ENCODE data around the gene LRTM1. TPM values are rescaled to one million over a fixed set of nuclear protein-coding genes. Genes with fewer than 3 reads are reported as not detected.

The LRTM1 gene
- total RNA-seq, 1 experiment from 2014 or later: not detected

DNA sequence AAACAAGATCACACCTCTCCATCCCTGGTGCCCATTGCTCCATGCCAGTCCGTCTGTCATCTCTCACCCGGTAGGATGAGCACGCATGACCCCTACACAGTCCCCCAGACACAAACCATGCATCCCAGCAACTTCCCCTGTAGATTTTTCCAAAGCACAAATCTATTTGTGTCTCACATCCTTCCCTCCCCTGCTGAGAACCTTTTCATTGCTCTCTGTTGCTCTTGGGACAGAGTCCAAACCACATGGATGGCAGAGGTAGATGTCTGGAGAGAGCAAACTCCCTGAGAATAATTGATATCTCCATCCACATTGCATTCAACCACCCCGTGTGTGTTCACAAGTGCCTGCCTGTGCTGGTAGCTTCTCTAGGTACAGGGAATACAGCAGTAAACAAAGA, 29.9 kb upstream of the LRTM1 start:
- POLR2A ChIA-PET: no interaction called here
- Histone ChIP-seq H3K36me3 (ENCODE audit: control insufficient read depth in 1 of 2, insufficient read depth in 2 of 2, low read length in 2 of 2) (no peaks in the 10 kb centered on the region), H3K27ac (ENCODE audit: low read depth, low read length) (no peak overlapping the region), H3K79me2 (ENCODE audit: insufficient read depth, low read length) (no peaks in the 10 kb centered on the region), H3K9ac (ENCODE audit: low read length) (no peak overlapping the region), H3K9me2 (ENCODE audit: insufficient read depth) (no peaks in the 10 kb centered on the region), H4K20me1 (ENCODE audit: insufficient read depth) (no peaks in the 10 kb centered on the region), H3K4me1 (ENCODE audit: control insufficient read depth in 1 of 2, insufficient read depth in 2 of 2, low read length in 2 of 2) (no peaks in the 10 kb centered on the region), H2AFZ (ENCODE audit: low read depth, low read length, poor library complexity, severe bottlenecking) (no peak overlapping the region), H3K4me2 (ENCODE audit: low read length) (no peak overlapping the region), H3K4me3 (replicated peaks in 1 of 2; ENCODE audit: low read depth in 1 of 2, low read length in 2 of 2) (no peak overlapping the region), H3K9me3 (ENCODE audit: control insufficient read depth in 1 of 2, insufficient read depth in 1 of 2, low read depth in 1 of 2, low read length in 2 of 2) (peaks cover 0 to under 1% of the 10 kb centered on the region in 2 experiments; a peak in 1 of 4 replicates), H3K27me3 (ENCODE audit: insufficient read depth, low read length) (no peaks in the 10 kb centered on the region)
- no peak for ATAC-seq
- no TSS peak for BruUV-seq (replicated peaks)
- CTCF ChIA-PET: no interaction called here
- no peak for DNase-seq (ENCODE audit: low read depth, low spot score)
- TF ChIP-seq, protein P1, sequence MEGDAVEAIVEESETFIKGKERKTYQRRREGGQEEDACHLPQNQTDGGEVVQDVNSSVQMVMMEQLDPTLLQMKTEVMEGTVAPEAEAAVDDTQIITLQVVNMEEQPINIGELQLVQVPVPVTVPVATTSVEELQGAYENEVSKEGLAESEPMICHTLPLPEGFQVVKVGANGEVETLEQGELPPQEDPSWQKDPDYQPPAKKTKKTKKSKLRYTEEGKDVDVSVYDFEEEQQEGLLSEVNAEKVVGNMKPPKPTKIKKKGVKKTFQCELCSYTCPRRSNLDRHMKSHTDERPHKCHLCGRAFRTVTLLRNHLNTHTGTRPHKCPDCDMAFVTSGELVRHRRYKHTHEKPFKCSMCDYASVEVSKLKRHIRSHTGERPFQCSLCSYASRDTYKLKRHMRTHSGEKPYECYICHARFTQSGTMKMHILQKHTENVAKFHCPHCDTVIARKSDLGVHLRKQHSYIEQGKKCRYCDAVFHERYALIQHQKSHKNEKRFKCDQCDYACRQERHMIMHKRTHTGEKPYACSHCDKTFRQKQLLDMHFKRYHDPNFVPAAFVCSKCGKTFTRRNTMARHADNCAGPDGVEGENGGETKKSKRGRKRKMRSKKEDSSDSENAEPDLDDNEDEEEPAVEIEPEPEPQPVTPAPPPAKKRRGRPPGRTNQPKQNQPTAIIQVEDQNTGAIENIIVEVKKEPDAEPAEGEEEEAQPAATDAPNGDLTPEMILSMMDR (IDR thresholded peaks at IDR 0.05 in 2 of 3, conservative IDR thresholded peaks at IDR 0.05 in 1 of 3; ENCODE audit: borderline replicate concordance in 1 of 3, insufficient read depth in 1 of 3, low read depth in 2 of 3, low read length in 2 of 3): no peak
- TF ChIP-seq, protein P2, sequence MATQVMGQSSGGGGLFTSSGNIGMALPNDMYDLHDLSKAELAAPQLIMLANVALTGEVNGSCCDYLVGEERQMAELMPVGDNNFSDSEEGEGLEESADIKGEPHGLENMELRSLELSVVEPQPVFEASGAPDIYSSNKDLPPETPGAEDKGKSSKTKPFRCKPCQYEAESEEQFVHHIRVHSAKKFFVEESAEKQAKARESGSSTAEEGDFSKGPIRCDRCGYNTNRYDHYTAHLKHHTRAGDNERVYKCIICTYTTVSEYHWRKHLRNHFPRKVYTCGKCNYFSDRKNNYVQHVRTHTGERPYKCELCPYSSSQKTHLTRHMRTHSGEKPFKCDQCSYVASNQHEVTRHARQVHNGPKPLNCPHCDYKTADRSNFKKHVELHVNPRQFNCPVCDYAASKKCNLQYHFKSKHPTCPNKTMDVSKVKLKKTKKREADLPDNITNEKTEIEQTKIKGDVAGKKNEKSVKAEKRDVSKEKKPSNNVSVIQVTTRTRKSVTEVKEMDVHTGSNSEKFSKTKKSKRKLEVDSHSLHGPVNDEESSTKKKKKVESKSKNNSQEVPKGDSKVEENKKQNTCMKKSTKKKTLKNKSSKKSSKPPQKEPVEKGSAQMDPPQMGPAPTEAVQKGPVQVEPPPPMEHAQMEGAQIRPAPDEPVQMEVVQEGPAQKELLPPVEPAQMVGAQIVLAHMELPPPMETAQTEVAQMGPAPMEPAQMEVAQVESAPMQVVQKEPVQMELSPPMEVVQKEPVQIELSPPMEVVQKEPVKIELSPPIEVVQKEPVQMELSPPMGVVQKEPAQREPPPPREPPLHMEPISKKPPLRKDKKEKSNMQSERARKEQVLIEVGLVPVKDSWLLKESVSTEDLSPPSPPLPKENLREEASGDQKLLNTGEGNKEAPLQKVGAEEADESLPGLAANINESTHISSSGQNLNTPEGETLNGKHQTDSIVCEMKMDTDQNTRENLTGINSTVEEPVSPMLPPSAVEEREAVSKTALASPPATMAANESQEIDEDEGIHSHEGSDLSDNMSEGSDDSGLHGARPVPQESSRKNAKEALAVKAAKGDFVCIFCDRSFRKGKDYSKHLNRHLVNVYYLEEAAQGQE (IDR thresholded peaks at IDR 0.05; ENCODE audit: low read depth): no peak
- TF ChIP-seq RAD21 (IDR thresholded peaks at IDR 0.05; ENCODE audit: low read depth) (no peak), ELF1 (IDR thresholded peaks at IDR 0.05; ENCODE audit: borderline replicate concordance, low read depth) (no peak), EZH2 (IDR thresholded peaks at IDR 0.05) (no peak), EZH2phosphoT487 (IDR thresholded peaks at IDR 0.05; ENCODE audit: borderline replicate concordance) (no peak), TCF7L2 (IDR thresholded peaks at IDR 0.05; ENCODE audit: borderline replicate concordance, extremely low read depth, insufficient read depth, insufficient read length) (no peak), JUND (IDR thresholded peaks at IDR 0.05) (no peak), YY1 (IDR thresholded peaks at IDR 0.05; ENCODE audit: extremely low read depth, insufficient replicate concordance, low read depth, low read length) (no peak), FOSL1 (IDR thresholded peaks at IDR 0.05; ENCODE audit: low read depth) (no peak), SIN3A (IDR thresholded peaks at IDR 0.05; ENCODE audit: low read depth) (no peak)
- TF ChIP-seq, protein P3, sequence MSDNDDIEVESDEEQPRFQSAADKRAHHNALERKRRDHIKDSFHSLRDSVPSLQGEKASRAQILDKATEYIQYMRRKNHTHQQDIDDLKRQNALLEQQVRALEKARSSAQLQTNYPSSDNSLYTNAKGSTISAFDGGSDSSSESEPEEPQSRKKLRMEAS (IDR thresholded peaks at IDR 0.05): no peak
- RAD21 ChIA-PET (ENCODE audit: low non-redundant PET in 1 of 2, low total read pairs in 2 of 2, uncharacterized antibody in 2 of 2, unreplicated experiment in 2 of 2): no interaction called here
- intact Hi-C loops (cut with micrococcal nuclease): no loop called here

Measured in HCT116 (cell line).